ES-I3 (cell line): ENCODE measurements around the gene JPT2.

Experiments
- H3K36me3 ChIP-seq: 2 replicates; pipeline ENCODE4 v1.6.1; 2013; ENCODE audit warnings: mild to moderate bottlenecking, low read length, control low read depth, moderate library complexity; ENCODE audit not compliant: insufficient read depth
- H3K4me1 ChIP-seq: 2 replicates; pipeline ENCODE4 v1.6.1; 2013; ENCODE audit warnings: mild to moderate bottlenecking, control low read depth, low read length; ENCODE audit not compliant: insufficient read depth
- H3K9ac ChIP-seq: 2 replicates; pipeline ENCODE4 v1.6.1; 2013; ENCODE audit warnings: low read depth, mild to moderate bottlenecking, low read length, moderate library complexity
- H3K9me3 ChIP-seq: 2 replicates; pipeline ENCODE4 v1.6.1; 2013; ENCODE audit warnings: mild to moderate bottlenecking, low read length, moderate library complexity; ENCODE audit not compliant: control insufficient read depth, insufficient read depth

The JPT2 gene

DNA sequence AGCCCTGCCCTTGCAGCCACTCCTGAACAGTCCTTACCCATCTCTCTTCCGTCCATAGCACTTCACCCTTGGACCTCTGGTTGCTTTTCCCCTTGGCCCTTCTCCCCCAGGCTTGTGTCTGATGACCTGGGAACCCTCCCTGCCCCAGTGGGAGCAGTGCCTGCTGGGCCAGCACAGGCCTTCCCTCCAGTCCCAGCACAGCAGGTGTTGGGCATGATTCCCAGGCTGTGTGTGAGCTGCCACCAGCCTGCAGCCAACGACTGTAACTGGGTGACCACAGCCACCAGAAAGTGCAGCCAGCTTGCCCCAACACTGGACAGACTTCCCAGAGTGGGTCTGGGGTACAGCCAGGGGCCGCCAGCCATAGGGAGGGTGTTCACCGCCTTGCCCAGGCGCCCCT is 35.9 kb upstream of the JPT2 start:
- no peak overlapping the region for H3K9ac ChIP-seq
- H3K9me3 ChIP-seq = no peaks in the 10 kb centered on the region
- peaks cover 12% of the 10 kb centered on the region for H3K36me3 ChIP-seq
- H3K4me1 ChIP-seq = peaks cover 5% of the 10 kb centered on the region; the same call in 1 of the 2 replicates

GRCh38 chr16:1642753-1643152 is 35.3 kb upstream of the JPT2 start:
- Histone ChIP-seq H3K9ac (no peak overlapping the region), H3K4me1 (peaks cover 5% of the 10 kb centered on the region; the same call in 1 of the 2 replicates), H3K36me3 (peaks cover 9% of the 10 kb centered on the region), H3K9me3 (no peaks in the 10 kb centered on the region)

- Histone ChIP-seq H3K4me1 (peaks cover 5% of the 10 kb centered on the region; the same call in 1 of the 2 replicates), H3K9me3 (no peaks in the 10 kb centered on the region), H3K36me3 (peaks cover 7% of the 10 kb centered on the region), H3K9ac (no peak overlapping the region)
Measured at GRCh38 chr16:1643521-1643920, 34.6 kb upstream of the JPT2 start.

GRCh38 chr16:1645914-1646525 is 32.1 kb upstream of the JPT2 start:
- Histone ChIP-seq H3K4me1 (peaks cover 5% of the 10 kb centered on the region; the same call in 1 of the 2 replicates), H3K36me3 (peaks cover 4% of the 10 kb centered on the region; the same call in 1 of the 2 replicates), H3K9me3 (no peaks in the 10 kb centered on the region), H3K9ac (no peak overlapping the region)

- Histone ChIP-seq H3K4me1 (peaks cover 5% of the 10 kb centered on the region; the same call in 1 of the 2 replicates), H3K9ac (no peak overlapping the region), H3K36me3 (peaks cover 4% of the 10 kb centered on the region; the same call in 1 of the 2 replicates), H3K9me3 (no peaks in the 10 kb centered on the region)
Measured at GRCh38 chr16:1647856-1648255, 30.2 kb upstream of the JPT2 start.

GRCh38 chr16:1650131-1650530 is 27.9 kb upstream of the JPT2 start:
- no peak overlapping the region for H3K9ac ChIP-seq
- peaks cover 4% of the 10 kb centered on the region; the same call in 1 of the 2 replicates for H3K36me3 ChIP-seq
- no peaks in the 10 kb centered on the region for H3K9me3 ChIP-seq
- H3K4me1 ChIP-seq = peaks cover 5% of the 10 kb centered on the region; the same call in 1 of the 2 replicates

DNA sequence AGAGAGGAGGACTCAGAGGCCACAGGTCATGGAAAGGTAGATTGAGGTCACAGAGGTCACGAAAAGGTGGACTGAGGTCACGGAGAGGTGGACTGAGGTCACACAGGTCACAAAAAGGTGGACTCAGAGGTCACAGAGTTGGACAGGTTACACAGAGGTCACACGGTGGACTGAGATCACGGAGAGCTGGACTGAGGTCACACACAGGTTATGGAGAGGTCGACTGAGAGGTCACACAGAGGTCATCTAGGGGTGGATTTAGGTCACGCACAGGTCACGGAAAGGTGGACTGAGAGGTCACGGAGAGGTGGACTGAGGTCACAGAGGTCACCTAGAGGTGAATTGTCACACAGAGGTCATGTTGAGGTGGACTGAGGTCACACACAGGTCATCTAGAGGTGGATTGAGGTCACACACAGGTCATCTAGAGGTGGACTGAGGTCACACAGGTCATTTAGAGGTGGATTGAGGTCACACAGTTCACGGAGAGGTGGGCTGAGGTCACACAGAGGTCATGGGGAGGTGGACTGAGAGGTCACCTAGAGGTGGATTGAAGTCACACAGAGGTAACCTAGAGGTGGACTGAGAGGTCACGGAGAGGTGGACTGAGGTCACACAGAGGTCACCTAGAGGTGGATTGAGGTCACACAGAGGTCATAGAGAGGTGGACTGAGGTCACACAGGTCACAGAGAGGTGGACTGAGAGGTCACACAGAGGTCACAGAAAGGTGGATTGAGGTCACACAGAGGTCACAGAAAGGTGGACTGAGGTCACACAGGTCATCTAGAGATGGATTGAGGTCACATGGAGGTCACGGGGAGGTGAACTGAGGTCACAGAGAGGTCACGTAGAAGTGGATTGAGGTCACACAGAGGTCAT is 26.7 kb upstream of the JPT2 start:
- H3K9me3 ChIP-seq = no peaks in the 10 kb centered on the region
- no peaks in the 10 kb centered on the region; the same call in 1 of the 2 replicates for H3K4me1 ChIP-seq
- no peak overlapping the region for H3K9ac ChIP-seq
- peaks cover 4% of the 10 kb centered on the region; the same call in 1 of the 2 replicates for H3K36me3 ChIP-seq

DNA sequence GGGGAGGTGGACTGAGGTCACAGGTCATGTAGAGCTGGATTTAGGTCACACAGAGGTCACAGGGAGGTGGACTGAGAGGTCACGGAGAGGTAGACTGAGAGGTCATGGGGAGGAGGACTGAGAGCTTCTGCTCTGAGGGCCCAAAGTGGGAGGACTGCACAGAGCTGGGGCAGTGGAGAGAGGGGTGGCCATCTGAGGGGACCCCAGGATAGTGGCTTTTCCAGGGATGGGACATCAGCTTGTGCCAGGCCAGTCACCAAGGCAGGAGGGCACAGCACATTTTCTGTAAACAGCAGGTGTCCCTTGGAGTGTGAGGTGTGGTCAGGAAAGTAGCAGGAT is 26.1 kb upstream of the JPT2 start:
- peaks cover 4% of the 10 kb centered on the region; the same call in 1 of the 2 replicates for H3K36me3 ChIP-seq
- H3K9me3 ChIP-seq = no peaks in the 10 kb centered on the region
- H3K9ac ChIP-seq = no peak overlapping the region
- no peaks in the 10 kb centered on the region for H3K4me1 ChIP-seq

GRCh38 chr16:1653023-1653422 is 25.1 kb upstream of the JPT2 start:
- H3K9ac ChIP-seq = no peak overlapping the region
- peaks cover 4% of the 10 kb centered on the region; the same call in 1 of the 2 replicates for H3K36me3 ChIP-seq
- H3K9me3 ChIP-seq = no peaks in the 10 kb centered on the region
- no peaks in the 10 kb centered on the region for H3K4me1 ChIP-seq

GRCh38 chr16:1654505-1655268 is 23.4 kb upstream of the JPT2 start:
- no peaks in the 10 kb centered on the region for H3K9me3 ChIP-seq
- H3K36me3 ChIP-seq = peaks cover 4% of the 10 kb centered on the region; the same call in 1 of the 2 replicates
- H3K4me1 ChIP-seq = no peaks in the 10 kb centered on the region
- H3K9ac ChIP-seq = no peak overlapping the region

GRCh38 chr16:1655269-1655807 is 22.7 kb upstream of the JPT2 start:
- H3K9me3 ChIP-seq = no peaks in the 10 kb centered on the region
- H3K4me1 ChIP-seq = no peaks in the 10 kb centered on the region
- H3K9ac ChIP-seq = no peak overlapping the region
- peaks cover 4% of the 10 kb centered on the region; the same call in 1 of the 2 replicates for H3K36me3 ChIP-seq

DNA sequence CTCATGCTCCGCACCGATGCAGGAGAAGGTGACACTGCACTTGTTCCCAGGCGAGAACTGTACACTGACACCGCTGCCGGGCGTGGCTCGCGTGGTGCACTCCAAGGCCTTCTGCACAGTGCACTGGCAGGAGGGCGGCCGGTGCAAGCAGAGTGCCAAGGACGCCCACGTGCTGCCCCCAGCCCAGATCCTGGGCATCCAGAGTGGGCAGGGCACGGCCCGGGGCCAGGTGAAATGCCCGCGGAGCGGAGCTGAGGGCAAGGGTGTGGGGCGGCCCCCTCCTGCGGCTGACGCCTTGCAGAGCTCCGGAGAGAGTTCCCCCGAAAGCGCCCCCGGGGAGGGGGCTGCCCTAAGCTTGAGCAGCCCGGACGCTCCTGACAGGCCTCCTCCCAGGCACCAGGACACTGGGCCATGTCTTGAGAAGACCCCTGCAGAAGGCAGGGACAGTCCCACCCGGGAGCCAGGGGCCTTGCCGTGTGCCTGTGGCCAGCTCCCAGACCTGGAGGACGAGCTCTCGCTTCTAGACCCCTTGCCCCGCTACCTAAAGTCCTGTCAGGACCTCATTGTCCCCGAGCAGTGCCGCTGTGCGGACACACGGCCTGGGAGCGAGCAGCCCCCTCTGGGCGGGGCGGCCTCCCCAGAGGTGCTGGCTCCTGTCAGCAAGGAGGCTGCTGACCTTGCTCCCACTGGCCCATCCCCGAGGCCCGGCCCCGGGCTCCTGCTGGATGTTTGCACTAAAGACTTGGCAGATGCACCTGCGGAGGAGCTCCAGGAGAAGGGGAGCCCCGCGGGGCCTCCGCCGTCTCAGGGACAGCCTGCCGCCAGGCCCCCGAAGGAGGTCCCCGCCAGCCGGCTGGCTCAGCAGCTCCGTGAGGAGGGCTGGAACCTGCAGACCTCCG is 21.9 kb upstream of the JPT2 start:
- Histone ChIP-seq H3K9ac (no peak overlapping the region), H3K9me3 (no peaks in the 10 kb centered on the region), H3K36me3 (no peaks in the 10 kb centered on the region; the same call in 1 of the 2 replicates), H3K4me1 (no peaks in the 10 kb centered on the region)

DNA sequence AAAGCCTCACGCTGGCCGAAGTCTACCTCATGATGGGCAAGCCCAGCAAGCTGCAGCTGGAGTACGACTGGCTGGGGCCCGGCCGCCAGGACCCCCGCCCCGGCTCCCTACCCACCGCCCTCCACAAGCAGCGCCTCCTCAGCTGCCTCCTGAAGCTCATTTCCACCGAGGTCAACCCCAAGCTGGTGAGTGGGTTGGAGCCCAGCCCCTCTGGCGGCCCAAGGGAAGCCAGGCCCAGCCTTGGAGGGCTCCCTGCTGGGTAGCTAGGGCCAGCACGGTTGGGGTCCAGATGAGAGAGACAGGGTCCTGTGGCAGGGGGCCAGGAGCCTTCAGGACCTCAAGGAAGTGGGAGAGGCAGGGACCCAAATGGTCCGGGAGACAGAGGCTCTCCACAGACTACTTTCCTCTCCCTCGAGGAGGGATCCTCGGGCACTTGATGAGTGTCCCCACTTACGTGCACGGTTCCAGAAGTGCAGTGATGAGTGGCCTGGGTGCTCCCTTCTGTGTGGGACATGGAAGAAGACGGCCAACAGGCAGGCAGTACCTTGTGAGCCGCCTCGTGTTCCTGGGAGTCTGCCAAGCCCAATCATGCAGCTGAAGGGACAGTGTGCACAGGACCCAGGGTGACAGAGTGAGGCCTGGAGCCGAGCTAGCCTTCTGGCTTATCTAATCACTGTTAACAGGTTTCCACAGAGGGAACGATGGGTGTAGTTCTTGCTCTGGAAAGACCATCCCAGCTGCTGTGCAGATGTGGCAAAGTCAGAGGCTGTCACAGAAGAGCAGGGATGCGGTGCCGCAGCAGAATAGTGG is 21.1 kb upstream of the JPT2 start:
- no peaks in the 10 kb centered on the region for H3K4me1 ChIP-seq
- no peaks in the 10 kb centered on the region; the same call in 1 of the 2 replicates for H3K36me3 ChIP-seq

More for the DNA sequence above, 21.1 kb upstream of the JPT2 start:
- no peak overlapping the region for H3K9ac ChIP-seq
- no peaks in the 10 kb centered on the region for H3K9me3 ChIP-seq
